ENCODE data around the gene GABBR2. TPM values are rescaled to one million over a fixed set of nuclear protein-coding genes. Genes with fewer than 3 reads are reported as not detected.

The GABBR2 gene
- total and polyA plus RNA-seq, 2 experiments from 2014 or later: 0.89 to 1.3 TPM

GRCh38 chr9:98248737-98249474 is 459.8 kb downstream of the GABBR2 start:
- H3K4me3 Mint-ChIP-seq: no peak overlapping the region
- Histone ChIP-seq H3K4me3 (no peak overlapping the region), H2AFZ (no peak overlapping the region), H3K4me1 (ENCODE audit: insufficient read depth) (peaks cover 12% of the 10 kb centered on the region; the same call in 1 of the 2 replicates), H3K27ac (ENCODE audit: low read depth) (no peak overlapping the region), H3K79me2 (replicated peaks; ENCODE audit: insufficient read depth) (no peaks in the 10 kb centered on the region; the same call in 1 of the 2 replicates), H3K27me3 (ENCODE audit: insufficient read depth) (no peaks in the 10 kb centered on the region), H3F3A (replicated peaks; ENCODE audit: low read depth) (no peaks in the 10 kb centered on the region), H3K36me3 (ENCODE audit: insufficient read depth) (no peaks in the 10 kb centered on the region), H3K4me2 (no peak overlapping the region), H4K20me1 (replicated peaks; ENCODE audit: insufficient read depth) (peaks cover 9% of the 10 kb centered on the region; the same call in 1 of the 2 replicates), H3K9me2 (ENCODE audit: insufficient read depth) (no peaks in the 10 kb centered on the region)
- no peaks in the 10 kb centered on the region; the same call in 2 of the 3 replicates for H3K36me3 Mint-ChIP-seq (ENCODE audit: low read depth)
- 0 out of 2 replicates have a peak overlapping the region, but pooled peaks have one; percentile 24 for H3K27ac Mint-ChIP-seq
- no peak for ATAC-seq
- peaks cover 10% of the 10 kb centered on the region for H3K27me3 Mint-ChIP-seq (ENCODE audit: insufficient read depth, low read depth, poor library complexity)
- no peaks in the 10 kb centered on the region for H3K9me3 Mint-ChIP-seq
- TF ChIP-seq CTCF (conservative IDR thresholded peaks at IDR 0.05; ENCODE audit: low read depth in 2 of 2) (no peak), CREB1 (CRISPR knock-in tag; IDR thresholded peaks at IDR 0.05; ENCODE audit: low read depth) (no peak), EZH2 (IDR thresholded peaks at IDR 0.05; ENCODE audit: low read depth, unreplicated experiment) (no peak), EZH2phosphoT487 (IDR thresholded peaks at IDR 0.05; ENCODE audit: unreplicated experiment) (no peak)
- peaks cover 31% of the 10 kb centered on the region for H3K4me1 Mint-ChIP-seq
- DNase-seq (ENCODE audit: low spot score): no peak

- H3K27me3 ChIP-seq (ENCODE audit: insufficient read depth): no peaks in the 10 kb centered on the region
- peaks cover 8% of the 10 kb centered on the region; the same call in 1 of the 2 replicates for H3K4me1 ChIP-seq (ENCODE audit: insufficient read depth)
- H4K20me1 ChIP-seq (replicated peaks; ENCODE audit: insufficient read depth): peaks cover 9% of the 10 kb centered on the region; the same call in 1 of the 2 replicates
- H3K4me1 Mint-ChIP-seq: peaks cover 26% of the 10 kb centered on the region
- no peaks in the 10 kb centered on the region; the same call in 2 of the 3 replicates for H3K36me3 Mint-ChIP-seq (ENCODE audit: low read depth)
- H3K36me3 ChIP-seq (ENCODE audit: insufficient read depth): no peaks in the 10 kb centered on the region
- no peak overlapping the region for H3K27ac ChIP-seq (ENCODE audit: low read depth)
- H3K9me3 Mint-ChIP-seq: no peaks in the 10 kb centered on the region
- TF ChIP-seq ETS1 (IDR thresholded peaks at IDR 0.05) (no peak), ZNF114 (CRISPR knock-in tag; IDR thresholded peaks at IDR 0.05) (no peak), NANOG (IDR thresholded peaks at IDR 0.05; ENCODE audit: borderline replicate concordance) (no peak), CTCF (conservative IDR thresholded peaks at IDR 0.05; ENCODE audit: low read depth in 2 of 2) (no peak), STAT1 (IDR thresholded peaks at IDR 0.05; ENCODE audit: unreplicated experiment) (no peak), ZNF331 (CRISPR knock-in tag; IDR thresholded peaks at IDR 0.05; ENCODE audit: low read depth) (no peak), POLR2AphosphoS5 (IDR thresholded peaks at IDR 0.05; ENCODE audit: low read depth) (no peak), CREB1 (CRISPR knock-in tag; IDR thresholded peaks at IDR 0.05; ENCODE audit: low read depth) (no peak), EZH2phosphoT487 (IDR thresholded peaks at IDR 0.05; ENCODE audit: unreplicated experiment) (no peak)
- no peak overlapping the region for H3K27ac Mint-ChIP-seq
- H3K4me3 Mint-ChIP-seq: no peak overlapping the region
- no peaks in the 10 kb centered on the region for H3F3A ChIP-seq (replicated peaks; ENCODE audit: low read depth)
- no peak overlapping the region for H3K4me2 ChIP-seq
- no peak for DNase-seq (ENCODE audit: low spot score)
- no peaks in the 10 kb centered on the region; the same call in 1 of the 2 replicates for H3K79me2 ChIP-seq (replicated peaks; ENCODE audit: insufficient read depth)
- H3K4me3 ChIP-seq: no peak overlapping the region
- H2AFZ ChIP-seq: no peak overlapping the region
- no peak for ATAC-seq
- no peaks in the 10 kb centered on the region for H3K9me2 ChIP-seq (ENCODE audit: insufficient read depth)
- H3K27me3 Mint-ChIP-seq (ENCODE audit: insufficient read depth, low read depth, poor library complexity): peaks cover 10% of the 10 kb centered on the region
Observed at GRCh38 chr9:98247831-98248657, 460.7 kb downstream of the GABBR2 start.

All from GM23338 (cell line).